GM19328 (cell line): ENCODE measurements around the gene WNT3A.

Experiments
- ATAC-seq: cut with Tn5 transposase; IDR thresholded peaks from one replicate; pipeline ENCODE4 v1.9.1; 2021; ENCODE audit warnings: mild to moderate bottlenecking, moderate library complexity; ENCODE audit not compliant: unreplicated experiment

Gene WNT3A

GRCh38 chr1:228109962-228110488, 103.2 kb downstream of the WNT3A start:
- ATAC-seq: no peak

- ATAC-seq: no peak
These were observed 103.8 kb downstream of the WNT3A start for GRCh38 chr1:228110556-228110955.
